Ishikawa (cell line): ENCODE data around the gene FAT3.

Source experiments
- CEBPB ChIP-seq: IDR thresholded peaks from 2 replicates; pipeline ENCODE4 v1.6.1; 2012
- EP300 ChIP-seq: IDR thresholded peaks from 2 replicates; pipeline ENCODE4 v1.6.1; 2012; ENCODE audit warnings: borderline replicate concordance

- TF ChIP-seq CEBPB (no peak), EP300 (no peak)
Observed at GRCh38 chr11:92224054-92224406, 588 bp upstream of the FAT3 start.
